GM21381 (cell line): Measurements from ENCODE around the gene FXR1.
"Not testable (repeated sequence)": the region's sequence is repeated elsewhere in the genome, so short reads cannot be mapped to it uniquely, and the experiment has no call there.

ENCODE experiments used
- ATAC-seq: cut with Tn5 transposase; IDR thresholded peaks from one replicate; pipeline ENCODE4 v1.9.1; 2021; ENCODE audit warnings: mild to moderate bottlenecking, moderate library complexity; ENCODE audit not compliant: unreplicated experiment

Gene FXR1

DNA sequence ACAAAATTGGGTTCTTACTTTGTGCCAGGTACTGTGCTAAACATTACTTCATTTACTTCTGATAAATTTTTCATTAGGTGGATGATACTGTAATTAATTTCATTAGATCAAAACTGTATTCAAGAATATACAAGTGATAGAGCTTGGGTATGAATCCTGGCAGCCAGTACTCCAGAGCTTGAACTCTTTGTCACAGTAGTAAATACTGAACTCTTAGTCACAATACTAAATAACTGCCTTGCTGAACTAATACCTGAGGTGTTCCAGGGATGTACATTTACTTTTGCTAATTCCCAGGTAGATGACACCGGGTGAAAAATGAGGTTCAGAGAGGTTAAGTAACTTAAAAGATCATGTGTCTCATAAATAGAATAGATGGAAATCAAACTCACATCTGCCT, 20.3 kb downstream of the FXR1 start:
- no peak for ATAC-seq

DNA sequence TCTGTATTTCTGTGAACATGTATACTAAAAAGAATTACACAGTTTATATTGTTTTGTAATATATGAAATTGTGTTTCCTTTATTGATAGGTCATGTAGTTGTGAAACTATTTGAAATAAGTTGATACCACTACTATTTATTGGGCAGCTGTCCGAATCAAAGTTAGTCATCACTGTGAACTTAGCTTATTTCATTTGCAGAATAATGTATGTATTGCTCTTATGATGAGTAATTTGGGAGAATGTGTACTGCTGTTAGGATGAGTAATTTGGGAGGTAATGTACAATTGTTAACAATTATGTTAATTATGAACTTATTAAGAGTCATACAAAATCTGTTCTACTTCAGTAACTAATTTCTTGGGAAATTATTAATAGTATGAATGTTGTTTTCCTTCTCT, 22.2 kb downstream of the FXR1 start:
- ATAC-seq: no peak

DNA sequence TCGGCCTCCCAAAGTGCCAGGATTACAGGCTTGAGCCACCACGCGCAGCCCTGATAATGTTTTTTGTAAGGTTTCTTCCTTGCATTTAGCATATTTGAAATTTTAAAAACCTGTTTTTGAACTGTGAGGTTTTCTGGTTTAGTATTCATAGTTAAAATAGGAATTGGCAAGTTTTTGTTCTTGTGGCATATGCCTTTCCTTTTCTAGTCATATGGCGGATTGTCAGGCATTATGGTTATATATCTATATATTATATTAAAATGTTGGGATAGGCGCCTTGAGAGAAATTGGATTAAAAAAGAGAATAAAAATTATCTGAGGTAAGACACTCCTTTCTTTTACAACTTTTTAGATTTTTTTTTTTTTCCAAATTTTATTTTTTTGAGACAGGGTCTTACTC, 28.4 kb downstream of the FXR1 start:
- ATAC-seq: no peak

DNA sequence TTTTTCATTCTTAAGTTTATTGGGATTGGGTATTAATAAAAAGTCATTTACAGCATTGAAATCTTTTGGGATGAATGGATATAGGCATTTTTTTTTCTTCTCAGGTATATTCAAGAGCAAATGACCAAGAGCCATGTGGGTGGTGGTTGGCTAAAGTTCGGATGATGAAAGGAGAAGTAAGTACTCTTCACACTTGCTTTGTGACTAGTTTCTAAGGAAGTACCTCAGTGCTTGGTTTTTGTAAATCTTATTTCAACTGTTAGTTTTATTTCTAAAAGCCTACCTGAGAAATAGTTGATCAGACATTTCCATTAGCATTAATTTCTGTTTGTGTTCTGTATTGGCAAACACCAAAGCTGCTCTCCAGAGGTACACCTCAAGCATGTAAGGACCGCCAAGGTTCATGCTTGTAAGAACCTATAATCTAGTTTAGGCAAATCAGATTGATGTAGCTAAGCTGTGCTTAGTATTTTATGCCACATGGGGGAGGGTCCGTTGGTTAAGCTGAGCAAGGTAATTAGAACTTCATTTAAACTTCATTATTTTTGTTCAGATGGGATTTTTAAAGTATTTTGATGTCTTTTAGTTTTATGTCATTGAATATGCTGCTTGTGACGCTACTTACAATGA, 35.4 kb downstream of the FXR1 start:
- ATAC-seq: peak; percentile 85

DNA sequence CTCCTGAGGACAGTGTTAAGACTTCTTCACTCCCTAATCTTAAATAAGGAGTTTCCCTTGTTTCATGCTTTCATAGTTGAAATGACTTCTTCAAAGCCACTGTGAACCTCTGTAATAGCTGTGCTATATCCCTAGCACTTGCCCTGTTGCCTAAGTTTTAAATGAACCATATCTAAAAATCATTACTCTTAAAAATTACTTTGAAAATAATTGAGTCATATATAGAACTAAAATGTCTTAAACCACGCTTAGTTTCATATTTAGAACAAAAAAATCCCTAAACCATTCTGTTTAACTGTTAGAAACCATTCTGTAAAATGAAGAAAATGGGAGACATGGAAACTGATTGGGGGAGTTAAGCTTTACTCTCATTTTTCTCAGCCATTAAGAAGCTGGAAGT, 47.2 kb downstream of the FXR1 start:
- no peak for ATAC-seq

DNA sequence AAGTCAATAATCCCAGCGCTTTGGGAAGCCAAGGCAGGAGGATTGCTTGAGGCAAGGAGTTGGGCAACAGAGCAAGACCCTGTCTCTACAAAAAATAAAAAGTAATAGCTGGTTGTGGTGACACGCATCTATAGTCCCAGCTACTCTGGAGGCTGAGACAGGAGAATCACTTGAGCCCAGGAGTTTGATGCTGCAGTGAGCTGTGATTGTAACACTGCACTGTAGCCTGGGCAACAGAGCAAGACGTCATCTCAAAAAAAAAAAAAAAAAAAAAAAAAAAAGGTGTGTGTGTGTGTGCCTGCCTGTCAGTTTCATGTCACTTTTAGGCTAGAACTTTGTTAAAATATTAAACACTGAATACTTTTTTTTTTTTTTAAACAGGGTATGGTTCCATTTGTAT, 48.6 kb downstream of the FXR1 start:
- no peak for ATAC-seq

DNA sequence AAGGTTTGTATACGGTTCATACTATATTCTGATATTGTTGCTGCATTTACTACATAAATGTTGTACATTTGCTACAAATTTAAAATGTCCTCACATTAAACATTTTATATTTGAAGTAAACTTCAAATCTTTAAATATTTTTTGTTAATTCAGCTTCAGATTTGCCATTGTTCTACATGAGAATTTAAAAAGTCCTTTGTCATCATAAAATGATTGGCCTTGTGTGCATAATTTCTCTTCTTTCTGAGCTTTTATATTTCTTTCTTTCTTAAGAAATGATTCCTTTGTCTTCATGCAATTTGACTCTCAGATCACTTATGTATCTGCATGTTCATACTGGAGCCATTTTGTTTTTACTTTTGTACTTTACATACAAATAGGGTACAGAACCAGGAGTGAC, 49.1 kb downstream of the FXR1 start:
- ATAC-seq: no peak

DNA sequence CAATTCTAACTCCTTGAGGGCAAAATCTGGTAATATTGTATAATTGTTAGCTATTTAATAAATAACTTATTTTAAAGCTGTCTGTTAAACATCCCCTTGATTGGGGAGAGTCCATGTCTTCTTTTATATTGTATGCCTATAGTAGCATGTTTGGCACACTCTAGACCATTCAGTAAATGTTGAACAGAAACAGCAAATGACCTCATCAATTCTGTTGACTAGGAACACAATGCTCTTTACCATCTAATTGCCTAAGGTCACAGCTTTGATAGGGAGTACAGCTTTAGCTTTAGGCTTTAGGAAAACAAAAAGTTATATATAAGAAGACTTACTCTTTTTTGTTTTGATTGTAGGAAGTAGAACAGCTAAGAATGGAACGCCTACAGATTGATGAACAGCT, 50.1 kb downstream of the FXR1 start:
- no peak for ATAC-seq

DNA sequence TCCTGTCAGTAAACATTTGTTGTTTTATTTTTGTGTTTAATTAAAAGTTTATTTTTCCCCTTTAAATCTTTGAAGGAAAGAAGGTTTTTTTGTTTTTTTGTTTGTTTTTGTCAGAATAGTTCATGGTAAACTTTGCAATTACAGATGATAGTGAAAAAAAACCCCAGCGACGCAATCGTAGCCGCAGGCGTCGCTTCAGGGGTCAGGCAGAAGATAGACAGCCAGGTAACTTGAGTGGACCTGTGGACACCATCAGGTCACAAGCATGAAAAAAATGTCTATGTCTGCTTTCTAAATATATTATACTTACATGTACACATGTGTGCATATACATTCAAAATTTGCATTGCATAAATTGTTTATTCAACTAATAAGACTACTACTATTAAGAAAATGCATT, 58.5 kb downstream of the FXR1 start:
- ATAC-seq: no peak

DNA sequence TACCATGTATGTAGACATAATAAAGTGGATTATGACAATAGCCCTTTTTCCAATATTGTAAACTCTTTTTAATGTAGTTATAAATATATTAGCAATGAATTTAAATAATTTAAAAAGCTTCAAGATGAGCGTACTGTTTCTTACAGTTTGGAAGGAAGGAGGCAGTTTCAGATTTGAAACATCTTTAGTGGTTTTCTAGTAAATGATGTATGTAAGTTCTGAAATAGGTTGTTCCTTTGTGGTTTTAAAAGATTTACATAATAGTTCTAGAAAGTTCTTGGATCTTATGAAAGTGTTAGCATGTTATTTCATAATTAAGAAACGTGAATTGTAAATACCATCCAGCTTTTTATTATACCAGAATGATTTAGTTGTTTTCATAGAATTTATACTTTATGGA, 61.1 kb downstream of the FXR1 start:
- peak; percentile 62 for ATAC-seq

DNA sequence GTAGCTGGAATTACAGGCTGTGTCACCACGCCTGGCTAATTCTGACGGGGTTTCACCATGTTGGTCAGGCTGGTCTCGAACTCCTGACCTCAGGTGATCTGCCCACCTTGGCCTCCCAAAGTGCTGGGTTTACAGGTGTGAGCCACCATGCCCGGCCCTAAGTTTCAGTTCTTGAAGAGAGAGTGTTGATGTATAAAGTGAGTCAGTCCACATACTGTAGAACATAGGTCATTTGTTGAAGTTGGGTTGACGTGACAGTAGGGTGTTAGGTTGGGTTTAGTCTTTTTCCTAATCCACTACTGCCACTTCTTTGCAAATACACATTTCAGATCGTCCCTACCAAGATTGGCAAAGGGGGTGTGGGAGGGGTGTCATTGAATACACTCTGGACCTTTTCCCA, 61.8 kb downstream of the FXR1 start:
- no peak for ATAC-seq

DNA sequence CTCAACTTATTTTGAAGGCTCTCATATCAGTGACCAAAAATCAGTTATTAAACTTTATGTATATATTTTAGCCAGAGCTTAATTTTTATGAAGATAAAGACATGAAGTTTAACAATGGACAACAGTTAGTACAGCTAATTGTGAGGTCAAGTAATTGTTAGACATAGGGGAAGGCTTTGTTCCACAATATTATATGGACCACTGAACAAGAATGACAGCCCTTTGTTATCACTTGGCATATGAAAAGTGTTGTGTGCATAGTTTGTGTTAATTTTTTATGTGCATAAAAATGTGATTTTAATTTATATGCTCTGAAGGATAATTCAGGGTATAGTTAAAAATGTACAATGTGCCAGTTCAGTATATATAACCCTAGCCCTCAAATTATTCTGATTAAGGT, 65.0 kb downstream of the FXR1 start:
- ATAC-seq: no peak

DNA sequence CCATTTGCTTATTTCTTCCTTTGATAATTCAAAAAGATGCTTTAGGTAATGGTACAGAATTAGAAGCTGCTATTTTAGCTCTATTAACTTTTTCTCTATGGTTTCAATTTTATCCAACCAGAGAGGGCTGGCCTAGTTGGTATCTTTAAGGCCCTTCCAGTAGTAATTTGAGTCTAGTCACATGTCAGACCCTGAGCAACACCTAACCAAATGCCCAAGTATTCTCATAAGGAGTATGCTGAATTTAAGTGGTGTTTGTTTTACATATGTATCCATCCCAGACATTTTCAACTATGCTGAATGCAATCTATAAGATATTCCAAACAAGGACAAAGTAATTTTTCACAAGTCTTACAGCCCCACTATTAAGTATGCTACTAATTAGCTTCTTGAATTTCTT, 67.5 kb downstream of the FXR1 start:
- ATAC-seq: no peak

DNA sequence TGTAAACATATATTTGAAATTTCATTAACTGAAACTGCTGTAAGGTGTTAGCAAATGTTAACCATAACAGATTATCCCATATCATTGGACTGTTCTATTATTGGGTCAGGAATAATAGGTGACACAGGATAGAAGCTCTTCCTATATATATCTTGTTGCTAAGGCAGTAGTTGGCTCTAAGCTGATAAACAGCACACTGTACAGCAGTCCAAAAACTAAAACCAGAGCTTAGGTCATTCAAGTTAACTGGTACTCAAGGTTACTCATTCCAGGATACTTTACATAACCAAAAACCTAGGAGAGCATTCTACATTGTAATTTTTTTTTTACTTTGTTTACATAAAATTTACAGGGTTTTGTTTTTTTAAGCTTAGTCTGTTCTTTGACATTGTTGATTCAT, 68.1 kb downstream of the FXR1 start:
- no peak for ATAC-seq

DNA sequence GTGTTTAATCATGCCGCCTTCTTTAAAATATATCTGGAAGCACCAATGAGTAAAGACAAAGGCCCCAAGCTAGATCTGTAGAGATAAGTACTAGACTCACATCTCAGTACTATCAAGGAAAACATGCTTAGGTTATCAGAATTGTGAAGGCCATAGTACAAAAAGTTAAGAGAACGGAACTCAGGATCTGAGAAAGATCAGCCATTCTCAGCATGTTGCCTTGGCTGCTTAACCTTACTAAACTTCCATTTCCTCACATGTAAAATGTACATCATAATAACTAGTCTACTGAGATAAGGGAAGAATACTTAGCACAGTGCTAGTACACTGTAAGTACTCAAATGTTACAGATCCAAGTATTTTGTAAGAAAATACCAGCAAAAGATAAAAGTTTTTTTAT, 69.4 kb downstream of the FXR1 start:
- no peak for ATAC-seq

DNA sequence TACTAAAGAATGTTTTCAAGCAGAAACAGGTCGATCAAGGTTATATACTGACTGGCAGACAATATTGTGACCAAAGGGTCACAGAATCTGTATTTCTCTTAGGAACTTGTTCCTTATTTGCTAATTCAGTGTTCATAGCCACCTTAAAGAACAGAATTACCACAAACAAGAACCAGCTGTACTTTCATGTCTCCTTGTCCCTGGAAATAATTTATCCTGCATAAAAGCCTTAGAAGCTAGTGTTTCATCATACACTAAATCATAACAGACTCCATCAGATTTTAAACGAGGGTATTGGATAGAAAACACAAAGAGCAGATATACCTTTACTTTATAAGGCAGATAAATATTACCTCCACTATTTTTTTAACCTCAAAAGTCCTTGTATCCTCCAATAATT, 70.7 kb downstream of the FXR1 start:
- ATAC-seq: no peak

DNA sequence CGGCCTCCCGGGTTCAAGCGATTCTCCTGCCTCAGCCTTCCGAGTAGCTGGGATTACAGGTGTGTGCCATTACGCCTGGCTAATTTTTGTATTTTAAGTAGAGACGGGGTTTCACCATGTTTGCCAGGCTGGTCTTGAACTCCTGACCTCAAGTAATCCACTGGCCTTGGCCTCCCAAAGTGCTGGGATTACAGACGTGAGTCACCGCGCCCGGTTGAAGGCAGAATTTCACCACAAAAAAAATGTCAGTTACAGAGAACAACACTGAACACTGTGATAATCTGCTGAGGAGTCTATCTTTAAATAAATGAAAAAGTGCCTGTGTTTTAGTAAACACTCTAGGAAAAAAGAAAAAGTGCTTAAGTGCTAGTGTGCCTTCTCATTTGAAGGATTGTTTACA, 73.9 kb downstream of the FXR1 start:
- not testable (repeated sequence) for ATAC-seq

DNA sequence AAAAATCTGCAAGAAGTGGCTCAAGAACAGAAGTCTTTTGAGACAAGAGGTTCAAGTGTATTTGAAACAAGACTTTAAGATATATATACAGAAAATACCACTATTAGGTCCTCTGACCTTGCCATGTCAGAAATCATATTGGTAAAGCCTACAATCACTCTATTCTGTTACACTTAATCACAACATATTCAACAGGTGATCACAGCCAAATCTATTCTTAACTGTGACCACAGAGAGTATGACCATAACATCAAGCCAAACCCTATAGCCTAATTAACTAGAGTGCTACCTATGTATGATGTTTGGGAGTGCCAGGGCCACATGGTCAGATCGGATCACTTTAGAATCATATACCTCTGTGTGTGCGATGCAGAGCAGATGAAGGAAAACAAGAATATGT, 74.9 kb downstream of the FXR1 start:
- no peak for ATAC-seq

DNA sequence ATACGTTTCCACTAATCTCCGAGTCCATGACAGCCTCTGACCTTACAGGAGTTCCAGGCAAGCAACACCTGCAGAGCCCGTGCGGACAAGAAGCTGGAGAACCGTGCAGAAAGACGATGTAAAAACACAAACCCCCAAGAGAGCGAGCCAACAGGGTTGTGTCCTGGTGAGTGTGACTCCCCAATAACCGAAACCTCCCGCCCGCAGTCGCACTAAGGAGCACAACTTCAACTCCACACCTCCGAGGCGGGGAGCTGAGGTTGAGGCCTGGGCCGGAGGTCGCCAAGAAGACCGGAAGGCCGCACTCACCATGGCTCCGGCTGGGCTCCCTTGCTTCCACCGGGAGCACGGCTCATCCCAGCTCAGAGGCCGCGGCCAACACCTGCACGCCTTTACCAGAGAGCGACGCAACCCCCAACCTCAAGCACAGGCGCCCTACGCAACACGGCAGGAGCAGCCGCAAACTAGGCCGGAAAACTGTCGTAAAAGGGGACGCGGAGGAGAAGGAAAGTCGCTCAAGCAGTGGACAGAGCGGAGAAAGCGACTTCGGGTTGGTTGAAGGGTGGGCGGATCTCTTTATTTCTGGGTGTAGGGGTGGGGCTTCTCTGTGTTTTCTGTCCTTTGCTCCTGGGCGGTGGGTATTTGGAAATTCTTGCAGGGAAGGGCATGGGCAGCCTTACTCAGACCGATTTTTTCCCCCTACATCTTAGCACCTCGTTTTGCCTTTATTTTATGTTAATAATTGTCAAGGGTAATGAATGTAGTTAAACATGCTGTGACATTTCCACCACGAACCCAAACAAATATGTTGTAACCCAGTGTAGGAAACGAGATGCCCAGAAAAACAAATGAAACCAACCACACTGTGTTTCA, 77.1 kb downstream of the FXR1 start, which contains the start of gene DNAJC19:
Gene DNAJC19, minus strand, starts transcription at position 446 of the 873 bp plus-strand sequence. Its CDS starts 134 bp downstream, at position 312.
- ATAC-seq: peak; percentile 97

DNA sequence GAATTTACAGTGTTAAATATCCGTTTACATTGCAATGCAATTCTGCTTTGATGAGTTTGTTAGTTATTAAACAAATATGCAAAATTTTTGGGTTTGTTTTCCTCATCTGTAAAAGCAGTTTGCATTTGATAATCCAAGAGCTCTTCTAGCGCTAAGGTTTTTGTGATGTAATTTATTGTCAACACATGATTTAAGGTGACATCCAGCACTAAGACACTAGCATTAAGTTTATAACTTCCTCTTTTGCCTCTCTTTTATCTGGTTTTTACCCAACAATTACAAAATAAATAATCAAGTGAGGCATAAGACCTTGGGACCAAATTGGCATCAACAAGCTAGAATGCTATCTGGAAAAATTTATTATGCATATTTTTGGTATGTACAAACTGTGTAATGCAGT, 78.0 kb downstream of the FXR1 start:
- ATAC-seq: no peak

DNA sequence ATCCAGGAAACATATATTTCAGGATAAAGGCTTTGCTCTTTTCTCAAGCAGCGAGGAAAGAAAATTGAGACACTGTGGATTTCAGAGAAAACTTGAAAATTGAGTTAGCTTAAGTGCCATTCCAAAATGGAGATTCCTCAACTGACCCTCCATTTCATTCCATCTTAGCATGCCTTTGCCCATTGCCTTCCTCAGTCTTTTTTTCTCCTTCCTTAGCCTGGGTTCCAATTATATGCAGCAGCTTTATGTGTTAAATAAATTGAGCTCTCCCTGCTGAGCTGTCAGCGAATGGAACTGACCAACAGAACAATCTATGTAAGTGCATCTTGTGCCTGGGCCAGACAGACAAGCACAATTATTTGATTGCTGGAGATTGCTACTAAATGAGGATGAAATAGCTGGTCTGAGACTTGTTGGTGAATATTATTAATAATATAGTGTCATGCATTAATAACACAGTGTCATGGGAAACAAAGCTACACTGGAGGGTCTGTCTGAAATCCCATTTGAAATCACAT, 84.0 kb downstream of the FXR1 start:
- no peak for ATAC-seq

DNA sequence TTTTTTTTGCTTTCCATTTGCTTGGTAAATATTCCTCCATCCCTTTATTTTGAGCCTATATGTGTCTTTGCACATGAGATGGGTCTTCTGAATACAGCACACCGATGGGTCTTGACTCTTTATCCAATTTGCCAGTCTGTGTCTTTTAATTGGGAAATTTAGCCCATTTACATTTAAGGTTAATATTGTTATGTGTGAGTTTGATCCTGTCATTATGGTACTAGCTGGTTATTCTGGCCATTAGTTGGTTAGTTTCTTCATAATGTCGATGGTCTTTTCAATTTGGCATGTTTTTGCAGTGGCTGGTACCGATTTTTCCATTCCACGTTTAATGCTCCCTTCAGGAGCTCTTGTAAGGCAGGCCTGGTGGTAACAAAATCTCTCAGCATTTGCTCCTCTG, 89.9 kb downstream of the FXR1 start:
- ATAC-seq: not testable (repeated sequence)
